Caco-2 (cell line): ENCODE data around the gene OR7C1. TPM values are rescaled to one million over a fixed set of nuclear protein-coding genes. Genes with fewer than 3 reads are reported as not detected.
"Not testable (repeated sequence)": the region's sequence is repeated elsewhere in the genome, so short reads cannot be mapped to it uniquely, and the experiment has no call there.

Experiments
- BruUV-seq: library from RNA; stranded (reverse); fragments of 400-500 nt; replicated peaks from 2 replicates; lab custom pipeline; 2021; lab: Mats Ljungman, UMichigan
- CTCF ChIA-PET: fragments of 300-600 bp; sonication (Branson Sonifier 250); formaldehyde crosslinking; loops from one replicate; lab custom pipeline; 2022; ENCODE audit warnings: antibody characterized with exemption; lab: Charles Lee
- POLR2A ChIA-PET: fragments of 300-600 bp; sonication (Branson Sonifier 250); formaldehyde crosslinking; loops from one replicate; lab custom pipeline; 2022; ENCODE audit warnings: antibody characterized with exemption; lab: Charles Lee
- DNase-seq, 2 experiments: peaks; one replicate each; pipeline versions ENCODE4 v3.0.0 to v3.0.0-alpha.2; 2020 to 2022
- H3K27me3 ChIP-seq: replicated peaks from 2 replicates; pipeline ENCODE4 v1.6.0; 2011; ENCODE audit warnings: low read length; ENCODE audit not compliant: control insufficient read depth, insufficient read depth
- H3K36me3 ChIP-seq: 2 replicates; pipeline ENCODE4 v1.5.1; 2011; ENCODE audit warnings: low read length; ENCODE audit not compliant: control insufficient read depth, insufficient read depth
- H3K4me1 ChIP-seq: fragments of 250-450 bp; sonication (Bioruptor Pico); 2 replicates; pipeline ENCODE4 v1.5.1; 2020; ENCODE audit warnings: mild to moderate bottlenecking
- H3K4me3 ChIP-seq: 2 replicates; pipeline ENCODE4 v1.5.1; 2011; ENCODE audit warnings: low read depth, mild to moderate bottlenecking, control low read depth, low read length
- H3K9me3 ChIP-seq: fragments of 250-450 bp; sonication (Bioruptor Pico); 2 replicates; pipeline ENCODE4 v1.5.1; 2020; ENCODE audit warnings: mild to moderate bottlenecking, moderate library complexity
- H3K27ac Mint-ChIP-seq: one replicate; pipeline ENCODE4 v1.8.0; 2022; ENCODE audit warnings: mixed read lengths; ENCODE audit not compliant: unreplicated experiment
- H3K27me3 Mint-ChIP-seq: one replicate; pipeline ENCODE4 v1.8.0; 2022; ENCODE audit warnings: mixed read lengths; ENCODE audit not compliant: insufficient read depth, unreplicated experiment
- H3K36me3 Mint-ChIP-seq: one replicate; pipeline ENCODE4 v1.8.0; 2022; ENCODE audit warnings: mild to moderate bottlenecking, mixed read lengths; ENCODE audit not compliant: insufficient read depth, unreplicated experiment
- H3K4me1 Mint-ChIP-seq: one replicate; pipeline ENCODE4 v1.8.0; 2022; ENCODE audit warnings: low read depth, mixed read lengths; ENCODE audit not compliant: unreplicated experiment
- H3K4me3 Mint-ChIP-seq: one replicate; pipeline ENCODE4 v1.8.0; 2022; ENCODE audit warnings: mild to moderate bottlenecking, moderate library complexity, mixed read lengths; ENCODE audit not compliant: unreplicated experiment
- H3K9me3 Mint-ChIP-seq: one replicate; pipeline ENCODE4 v1.8.0; 2022; ENCODE audit warnings: mixed read lengths; ENCODE audit not compliant: unreplicated experiment
- intact Hi-C: fragments of 100-400 bp; cut with micrococcal nuclease; formaldehyde crosslinking; loops from one replicate; pipeline ENCODE4 v1.10.0; 2022; ENCODE audit not compliant: unreplicated experiment
- total RNA-seq: library from RNA; stranded (reverse); gene quantifications from 2 replicates; pipeline ENCODE4 v1.2.3, GENCODE V29; 2022
- TF ChIP-seq, protein P1 (sequence below), 2 experiments: fragments of 200-600 bp in 1 of 2; IDR thresholded peaks; 1 replicate in 1 of 2; 2 replicates in 1 of 2; pipeline versions ENCODE4 v1.5.1 to v1.8.0; 2011 to 2022; ENCODE audit warnings: antibody characterized with exemption in 1 of 2, control low read depth in 1 of 2, inconsistent platforms in 1 of 2, low read depth in 1 of 2, low read length in 1 of 2, mild to moderate bottlenecking in 1 of 2, moderate library complexity in 1 of 2; ENCODE audit not compliant: insufficient read depth in 1 of 2, severe bottlenecking in 1 of 2, unreplicated experiment in 1 of 2

OR7C1 gene
- total RNA-seq, 1 experiment from 2014 or later = not detected

GRCh38 chr19:14769201-14769600 lies 65.8 kb downstream of the OR7C1 start:
- BruUV-seq = no TSS peak
- H3K27ac Mint-ChIP-seq = no peak overlapping the region
- Histone ChIP-seq H3K4me3 (no peak overlapping the region), H3K9me3 (no peaks in the 10 kb centered on the region), H3K4me1 (no peaks in the 10 kb centered on the region), H3K36me3 (no peaks in the 10 kb centered on the region), H3K27me3 (no peaks in the 10 kb centered on the region)
- intact Hi-C loops = no loop called here
- ChIA-PET CTCF (no interaction called here), POLR2A (no interaction called here)
- H3K4me1 Mint-ChIP-seq = no peaks in the 10 kb centered on the region
- no peaks in the 10 kb centered on the region for H3K36me3 Mint-ChIP-seq
- peaks cover 4% of the 10 kb centered on the region for H3K27me3 Mint-ChIP-seq
- H3K4me3 Mint-ChIP-seq = no peak overlapping the region
- DNase-seq = no peak
- H3K9me3 Mint-ChIP-seq = no peaks in the 10 kb centered on the region
- TF ChIP-seq, protein P1, sequence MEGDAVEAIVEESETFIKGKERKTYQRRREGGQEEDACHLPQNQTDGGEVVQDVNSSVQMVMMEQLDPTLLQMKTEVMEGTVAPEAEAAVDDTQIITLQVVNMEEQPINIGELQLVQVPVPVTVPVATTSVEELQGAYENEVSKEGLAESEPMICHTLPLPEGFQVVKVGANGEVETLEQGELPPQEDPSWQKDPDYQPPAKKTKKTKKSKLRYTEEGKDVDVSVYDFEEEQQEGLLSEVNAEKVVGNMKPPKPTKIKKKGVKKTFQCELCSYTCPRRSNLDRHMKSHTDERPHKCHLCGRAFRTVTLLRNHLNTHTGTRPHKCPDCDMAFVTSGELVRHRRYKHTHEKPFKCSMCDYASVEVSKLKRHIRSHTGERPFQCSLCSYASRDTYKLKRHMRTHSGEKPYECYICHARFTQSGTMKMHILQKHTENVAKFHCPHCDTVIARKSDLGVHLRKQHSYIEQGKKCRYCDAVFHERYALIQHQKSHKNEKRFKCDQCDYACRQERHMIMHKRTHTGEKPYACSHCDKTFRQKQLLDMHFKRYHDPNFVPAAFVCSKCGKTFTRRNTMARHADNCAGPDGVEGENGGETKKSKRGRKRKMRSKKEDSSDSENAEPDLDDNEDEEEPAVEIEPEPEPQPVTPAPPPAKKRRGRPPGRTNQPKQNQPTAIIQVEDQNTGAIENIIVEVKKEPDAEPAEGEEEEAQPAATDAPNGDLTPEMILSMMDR (IDR thresholded peaks at IDR 0.05; ENCODE audit: insufficient read depth in 1 of 2, low read depth in 1 of 2, low read length in 1 of 2, severe bottlenecking in 1 of 2, unreplicated experiment in 1 of 2) = no peak

- CTCF ChIA-PET = no interaction called here
- Histone ChIP-seq H3K36me3 (no peaks in the 10 kb centered on the region), H3K4me1 (no peaks in the 10 kb centered on the region), H3K9me3 (no peaks in the 10 kb centered on the region), H3K4me3 (no peak overlapping the region), H3K27me3 (no peaks in the 10 kb centered on the region)
- TF ChIP-seq, protein P1 (IDR thresholded peaks at IDR 0.05; ENCODE audit: insufficient read depth in 1 of 2, low read depth in 1 of 2, low read length in 1 of 2, severe bottlenecking in 1 of 2, unreplicated experiment in 1 of 2) = no peak
- H3K4me1 Mint-ChIP-seq = no peaks in the 10 kb centered on the region
- no peaks in the 10 kb centered on the region for H3K9me3 Mint-ChIP-seq
- no TSS peak for BruUV-seq
- POLR2A ChIA-PET = no interaction called here
- H3K36me3 Mint-ChIP-seq = no peaks in the 10 kb centered on the region
- no peak overlapping the region for H3K27ac Mint-ChIP-seq
- intact Hi-C loops = no loop called here
- no peak overlapping the region for H3K4me3 Mint-ChIP-seq
- peaks cover 4% of the 10 kb centered on the region for H3K27me3 Mint-ChIP-seq
- DNase-seq = no peak
These were observed 67.0 kb downstream of the OR7C1 start for GRCh38 chr19:14768001-14768400.

DNA sequence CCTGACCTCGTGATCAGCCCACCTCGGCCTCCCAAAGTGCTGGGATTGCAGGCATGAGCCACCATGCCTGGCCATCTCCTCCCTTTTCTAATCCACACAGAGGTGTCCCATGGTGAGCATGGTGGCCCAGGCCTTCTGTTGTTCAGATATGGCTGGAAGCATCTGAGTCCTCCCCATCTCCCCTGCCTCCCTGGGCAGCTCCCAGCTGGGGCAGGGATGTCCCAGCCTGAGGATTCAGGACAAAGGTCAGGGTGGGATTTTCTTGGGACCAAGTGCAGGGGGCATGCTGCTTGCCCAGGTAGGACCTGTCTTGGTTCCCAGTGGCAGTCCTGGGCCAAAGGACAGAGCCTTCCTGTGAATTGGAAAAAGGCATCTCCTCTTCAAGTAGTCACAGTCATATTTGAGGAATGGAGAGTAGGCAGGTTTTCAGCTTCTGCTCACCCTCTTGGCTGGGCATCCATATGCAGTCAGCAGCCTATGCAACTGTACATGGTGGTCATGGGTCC lies 67.5 kb downstream of the OR7C1 start:
- no peak overlapping the region for H3K4me3 Mint-ChIP-seq
- CTCF ChIA-PET = no interaction called here
- POLR2A ChIA-PET = no interaction called here
- no peak for DNase-seq
- H3K4me1 ChIP-seq = no peaks in the 10 kb centered on the region
- H3K27me3 ChIP-seq = no peaks in the 10 kb centered on the region
- BruUV-seq = no TSS peak
- no peaks in the 10 kb centered on the region for H3K4me1 Mint-ChIP-seq
- no peak overlapping the region for H3K4me3 ChIP-seq
- H3K27ac Mint-ChIP-seq = no peak overlapping the region
- no peaks in the 10 kb centered on the region for H3K36me3 Mint-ChIP-seq
- intact Hi-C loops = no loop called here
- no peaks in the 10 kb centered on the region for H3K9me3 ChIP-seq
- H3K27me3 Mint-ChIP-seq = peaks cover 4% of the 10 kb centered on the region
- TF ChIP-seq, protein P1 (IDR thresholded peaks at IDR 0.05; ENCODE audit: insufficient read depth in 1 of 2, low read depth in 1 of 2, low read length in 1 of 2, severe bottlenecking in 1 of 2, unreplicated experiment in 1 of 2) = no peak
- no peaks in the 10 kb centered on the region for H3K9me3 Mint-ChIP-seq
- H3K36me3 ChIP-seq = no peaks in the 10 kb centered on the region

- H3K4me3 Mint-ChIP-seq, H3K4me1 Mint-ChIP-seq, DNase-seq, H3K9me3 ChIP-seq, H3K9me3 Mint-ChIP-seq, H3K4me1 ChIP-seq, H3K27me3 Mint-ChIP-seq, H3K4me3 ChIP-seq, H3K36me3 Mint-ChIP-seq, CTCF ChIA-PET, H3K36me3 ChIP-seq, H3K27me3 ChIP-seq, intact Hi-C loops, POLR2A ChIA-PET, H3K27ac Mint-ChIP-seq, BruUV-seq: not testable (repeated sequence)
These were observed 69.1 kb downstream of the OR7C1 start for GRCh38 chr19:14765841-14766240.

DNA sequence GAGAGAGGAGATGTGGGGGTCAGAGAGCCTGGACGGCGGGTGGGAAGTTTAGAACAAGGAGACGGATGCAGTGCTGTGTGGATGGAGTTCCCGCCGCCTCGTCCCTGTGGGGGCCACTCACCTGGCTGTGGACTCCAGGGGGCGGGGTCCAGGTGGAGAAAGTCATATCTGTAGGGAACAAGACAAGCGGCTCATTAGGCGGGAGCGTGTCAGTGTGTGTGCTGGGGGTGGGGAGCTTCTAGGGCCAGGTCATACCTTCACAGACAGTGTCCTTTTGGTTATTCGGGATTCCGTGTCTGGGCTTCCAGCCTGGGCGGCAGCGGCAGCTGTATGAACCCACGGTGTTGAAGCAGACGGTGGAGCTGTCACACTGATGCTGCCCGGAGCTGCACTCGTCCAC lies 69.6 kb downstream of the OR7C1 start:
- POLR2A ChIA-PET, H3K36me3 Mint-ChIP-seq, H3K4me1 Mint-ChIP-seq, H3K27ac Mint-ChIP-seq, H3K4me1 ChIP-seq, H3K4me3 ChIP-seq, H3K36me3 ChIP-seq, H3K9me3 ChIP-seq, H3K27me3 ChIP-seq, CTCF ChIA-PET, H3K27me3 Mint-ChIP-seq, H3K4me3 Mint-ChIP-seq, intact Hi-C loops, H3K9me3 Mint-ChIP-seq, DNase-seq, BruUV-seq: not testable (repeated sequence)
